ENCODE data around the gene HS6ST3. TPM values are rescaled to one million over a fixed set of nuclear protein-coding genes. Genes with fewer than 3 reads are reported as not detected.

HS6ST3 gene
- total and polyA plus RNA-seq, 2 donors (not counting 3 experiments of a cell fraction or from before 2014, with no cell fraction given) = 0.03 to 0.15 TPM

GRCh38 chr13:96081888-96082287 is 8.0 kb upstream of the HS6ST3 start:
- dilution Hi-C loops (cut with MboI; ENCODE audit: extremely low pct_ligation_motif_present, low sequenced_read_pairs) = no loop called here

More at GRCh38 chr13:96081888-96082287, 8.0 kb upstream of the HS6ST3 start:
- Histone ChIP-seq H3K4me2 (ENCODE audit: insufficient read depth, low read length) (no peak overlapping the region), H3K79me2 (ENCODE audit: control insufficient read depth, insufficient read depth, low read length) (no peaks in the 10 kb centered on the region), H3K9ac (replicated peaks; ENCODE audit: extremely low read depth, insufficient read depth, low read length) (no peak overlapping the region), H3K4me1 (ENCODE audit: control insufficient read depth, extremely low read depth, insufficient read depth, low read length) (peaks cover 7% of the 10 kb centered on the region), H3K4me3 (replicated peaks in 1 of 3; ENCODE audit: insufficient read depth in 1 of 3, low read depth in 1 of 3, low read length in 3 of 3) (no peak overlapping the region), H3K27ac (ENCODE audit: insufficient read depth, low read depth, low read length) (no peak overlapping the region), H3K27me3 (ENCODE audit: control insufficient read depth in 2 of 2, insufficient read depth in 2 of 2, low read length in 2 of 2) (peaks cover 4 to 5% of the 10 kb centered on the region in 2 experiments), H2AFZ (ENCODE audit: low read depth, low read length) (no peak overlapping the region), H3K9me1 (replicated peaks; ENCODE audit: control insufficient read depth, extremely low read depth, insufficient read depth, low read length) (no peaks in the 10 kb centered on the region), H4K20me1 (replicated peaks; ENCODE audit: control insufficient read depth, extremely low read depth, insufficient read depth, low read length) (no peaks in the 10 kb centered on the region), H3K9me3 (replicated peaks; ENCODE audit: control insufficient read depth, insufficient read depth, low read length) (no peaks in the 10 kb centered on the region), H3K36me3 (ENCODE audit: control insufficient read depth in 2 of 2, extremely low read depth in 1 of 2, insufficient read depth in 2 of 2, low read length in 2 of 2) (no peaks in the 10 kb centered on the region)
- POLR2A ChIA-PET = no interaction called here
- no peak for FAIRE-seq
- intact Hi-C loops (cut with micrococcal nuclease) = no loop called here
- DNase-seq (ENCODE audit: low read depth, low spot score) = no peak
- no TSS peak for BruUV-seq (replicated peaks)
- no peak for TF ChIP-seq MAX (IDR thresholded peaks at IDR 0.05; ENCODE audit: insufficient read depth, insufficient read length)
- TF ChIP-seq POLR2AphosphoS5 (IDR thresholded peaks at IDR 0.05; ENCODE audit: insufficient read depth, low read depth, low read length) = no peak
- TF ChIP-seq EZH2 (IDR thresholded peaks at IDR 0.05; ENCODE audit: borderline replicate concordance, low read depth, low read length, severe bottlenecking) = no peak
- TF ChIP-seq MYC (IDR thresholded peaks at IDR 0.05; ENCODE audit: low read depth, low read length) = no peak
- no peak for TF ChIP-seq POLR2A (IDR thresholded peaks at IDR 0.05; ENCODE audit: low read depth, low read length)
- no peak for TF ChIP-seq JUN (IDR thresholded peaks at IDR 0.05; ENCODE audit: borderline replicate concordance, insufficient read depth, insufficient read length, low read depth)
- TF ChIP-seq GATA2 (IDR thresholded peaks at IDR 0.05; ENCODE audit: insufficient read depth, insufficient read length, low read depth, low read length) = no peak
- no peak for TF ChIP-seq FOS (IDR thresholded peaks at IDR 0.05; ENCODE audit: borderline replicate concordance, insufficient read depth, low read length)
- TF ChIP-seq CTCF (IDR thresholded peaks at IDR 0.05; ENCODE audit: extremely low read depth in 1 of 2, insufficient read depth in 1 of 2, low read depth in 1 of 2, low read length in 2 of 2) = no peak
- CTCF ChIA-PET = interaction anchor here (0.9 to 2.8 kb wide), 3 partner anchors 14 to 62 kb away, joined by 3 to 10 read pairs (median 8); no protein-coding TSS in a partner anchor

Data from endothelial cell of umbilical vein (primary cell).